Panc1 (cell line): ENCODE data around the gene TYRO3. TPM values are rescaled to one million over a fixed set of nuclear protein-coding genes. Genes with fewer than 3 reads are reported as not detected.

Source experiments
- ATAC-seq: fragments of 200-7000 bp; cut with Tn5 transposase; 2 replicates; pipeline ENCODE4 v1.9.1; 2020; ENCODE audit warnings: mild to moderate bottlenecking, moderate library complexity
- BruUV-seq: library from RNA; stranded (reverse); fragments of 400-500 nt; replicated peaks from 2 replicates; lab custom pipeline; 2021; lab: Mats Ljungman, UMichigan
- CTCF ChIA-PET: fragments of 300-600 bp; sonication (Branson Sonifier 250); formaldehyde crosslinking; loops from one replicate; lab custom pipeline; 2022; ENCODE audit warnings: antibody characterized with exemption; lab: Charles Lee
- POLR2A ChIA-PET: fragments of 300-600 bp; sonication (Branson Sonifier 250); formaldehyde crosslinking; loops from one replicate; lab custom pipeline; 2022; ENCODE audit warnings: antibody characterized with exemption; lab: Charles Lee
- DNase-seq: peaks from one replicate; pipeline ENCODE4 v3.0.0-alpha.2; 2010; ENCODE audit warnings: low read depth, low spot score
- H3K27ac ChIP-seq: 2 replicates; pipeline ENCODE4 v1.5.1; 2011; ENCODE audit warnings: mild to moderate bottlenecking, low read length, inconsistent platforms
- H3K27me3 ChIP-seq: fragments of 200-500 bp; sonication (Bioruptor generic); 2 replicates; pipeline ENCODE4 v1.6.0; 2014; ENCODE audit warnings: low read length, inconsistent platforms; ENCODE audit not compliant: control insufficient read depth, insufficient read depth
- H3K36me3 ChIP-seq: fragments of 200-500 bp; sonication (Bioruptor generic); 2 replicates; pipeline ENCODE4 v1.5.1; 2014; ENCODE audit warnings: inconsistent platforms, mild to moderate bottlenecking, low read length, moderate library complexity; ENCODE audit not compliant: control insufficient read depth, insufficient read depth
- H3K4me1 ChIP-seq: 2 replicates; pipeline ENCODE4 v1.5.1; 2011; ENCODE audit warnings: inconsistent platforms, mild to moderate bottlenecking, low read length, moderate library complexity; ENCODE audit not compliant: control insufficient read depth, insufficient read depth
- H3K4me3 ChIP-seq, 2 experiments: 2 replicates each; pipeline ENCODE4 v1.5.1; 2011 to 2012; ENCODE audit warnings: low read depth in 2 of 2, low read length in 2 of 2, mild to moderate bottlenecking in 2 of 2, inconsistent platforms in 1 of 2, moderate library complexity in 1 of 2
- H3K9me3 ChIP-seq: fragments of 200-500 bp; sonication (Bioruptor generic); 2 replicates; pipeline ENCODE4 v1.5.1; 2014; ENCODE audit warnings: low read depth, mild to moderate bottlenecking, inconsistent platforms, low read length, moderate library complexity; ENCODE audit not compliant: control insufficient read depth, insufficient read depth
- CTCF ChIP-seq: fragments of 450-650 bp; IDR thresholded peaks from 2 replicates; pipeline ENCODE4 v1.5.1; 2017; ENCODE audit warnings: mild to moderate bottlenecking
- REST ChIP-seq, 2 experiments: IDR thresholded peaks; 2 replicates each; pipeline ENCODE4 v1.6.1; 2011 to 2012; ENCODE audit warnings: low read depth in 2 of 2, control low read depth in 1 of 2, low read length in 1 of 2, mild to moderate bottlenecking in 1 of 2, moderate library complexity in 1 of 2; ENCODE audit not compliant: insufficient read depth in 1 of 2
- SIN3A ChIP-seq: IDR thresholded peaks from 2 replicates; pipeline ENCODE4 v1.6.1; 2012; ENCODE audit warnings: low read depth, mild to moderate bottlenecking, low read length, moderate library complexity, borderline replicate concordance; ENCODE audit not compliant: insufficient read depth
- TCF7L2 ChIP-seq: IDR thresholded peaks from 2 replicates; pipeline ENCODE4 v1.6.1; 2011; ENCODE audit warnings: mild to moderate bottlenecking, low read depth, low read length, inconsistent platforms
- in situ Hi-C: cut with HindIII; loops from 2 replicates; pipeline ENCODE4 v1.10.0; 2016; ENCODE audit warnings: low sequenced_read_pairs, low pct_unique_long_range_greater_than_20kb
- intact Hi-C: fragments of 100-400 bp; cut with micrococcal nuclease; formaldehyde crosslinking; loops from one replicate; pipeline ENCODE4 v1.10.0; 2022; ENCODE audit not compliant: unreplicated experiment
- total RNA-seq: library from RNA; stranded (reverse); gene quantifications from one replicate; pipeline ENCODE4 v1.2.1, GENCODE V29; 2021; ENCODE audit not compliant: unreplicated experiment

The TYRO3 gene
- total RNA-seq, 1 experiment from 2014 or later = 41.7 TPM

DNA sequence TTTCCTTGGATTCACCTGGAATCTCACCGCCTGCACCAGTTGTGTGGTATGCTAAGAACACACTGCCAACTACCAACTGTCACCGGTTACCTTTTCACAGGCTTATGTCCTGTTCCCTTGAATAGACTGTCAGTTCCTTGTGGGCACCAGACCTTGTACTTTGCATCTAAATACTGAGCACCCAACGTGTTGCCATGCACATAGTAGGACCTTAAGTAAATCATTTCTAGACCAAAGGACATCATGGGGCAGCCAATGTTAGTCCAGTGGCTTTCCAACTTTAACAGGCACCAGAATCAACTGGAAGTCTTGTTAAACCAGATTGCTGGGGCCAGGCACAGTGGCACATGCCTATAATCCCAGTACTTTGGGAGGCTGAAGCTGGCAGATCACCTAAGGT lies 13.8 kb upstream of the TYRO3 start:
- intact Hi-C loops = no loop called here
- no peak for DNase-seq
- POLR2A ChIA-PET = no interaction called here

More for the DNA sequence above, 13.8 kb upstream of the TYRO3 start:
- H3K9me3 ChIP-seq = no peaks in the 10 kb centered on the region
- no TSS peak for BruUV-seq
- CTCF ChIA-PET = no interaction called here
- no peak for ATAC-seq
- peaks cover 12% of the 10 kb centered on the region for H3K4me1 ChIP-seq
- no peak overlapping the region; the same call in 1 of the 2 replicates for H3K27ac ChIP-seq
- TF ChIP-seq REST (IDR thresholded peaks at IDR 0.05; ENCODE audit: insufficient read depth in 1 of 2, low read depth in 2 of 2, low read length in 1 of 2) (no peak), TCF7L2 (no peak), SIN3A (no peak), CTCF (no peak)
- no peaks in the 10 kb centered on the region for H3K27me3 ChIP-seq
- peaks cover 5% of the 10 kb centered on the region; the same call in 1 of the 2 replicates for H3K36me3 ChIP-seq
- H3K4me3 ChIP-seq = no peak overlapping the region
- in situ Hi-C loops = no loop called here
